ENCODE measurements around the gene HMGB1.
A peak's percentile ranks its signal among the peaks of the same experiment; 100 is the strongest.

Gene HMGB1

DNA sequence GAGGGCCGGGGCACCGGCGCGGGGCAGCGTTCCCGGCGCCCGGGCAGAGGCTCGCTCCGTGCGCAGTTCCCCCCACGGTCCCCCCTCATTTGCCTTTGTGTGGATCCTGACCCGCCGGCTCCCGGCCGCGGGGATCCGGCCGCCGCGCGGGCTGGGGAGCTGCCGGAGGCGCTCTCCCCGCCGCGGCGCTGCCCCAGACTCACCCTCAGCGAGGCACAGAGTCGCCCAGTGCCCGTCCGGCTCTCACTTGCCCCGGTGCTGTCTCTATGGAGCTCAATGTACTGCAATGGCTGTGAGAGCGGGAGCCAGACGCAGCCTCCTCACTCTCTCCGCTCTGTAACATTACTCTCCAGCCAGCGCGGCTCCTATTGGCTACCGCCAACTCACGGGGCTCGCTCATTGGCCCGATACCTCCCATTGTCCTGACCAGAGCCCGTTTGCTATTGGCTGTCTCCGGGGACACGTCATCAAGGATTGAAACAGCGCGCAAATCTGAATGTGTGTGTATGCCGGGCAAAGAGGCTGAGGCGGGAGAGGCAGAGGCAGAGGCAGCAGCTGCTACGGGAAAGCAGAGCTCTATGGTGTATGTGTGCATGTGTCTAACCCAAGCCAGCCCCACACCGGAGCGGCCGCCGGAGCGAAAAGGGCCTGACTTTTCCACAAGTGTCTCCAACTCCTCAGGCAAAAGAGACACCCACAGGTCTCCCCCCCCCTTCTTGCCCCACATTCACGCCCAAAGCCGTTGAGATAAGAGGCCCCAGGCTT is at the start of gene HMGB1:
Gene HMGB1 (minus strand): TSS at position 344 of the 765 bp plus-strand sequence. CDS start 2,256 bp downstream, outside the sequence.
- peak; percentile 95 for DNase-seq (ENCODE audit: low read depth, low spot score)

DNA sequence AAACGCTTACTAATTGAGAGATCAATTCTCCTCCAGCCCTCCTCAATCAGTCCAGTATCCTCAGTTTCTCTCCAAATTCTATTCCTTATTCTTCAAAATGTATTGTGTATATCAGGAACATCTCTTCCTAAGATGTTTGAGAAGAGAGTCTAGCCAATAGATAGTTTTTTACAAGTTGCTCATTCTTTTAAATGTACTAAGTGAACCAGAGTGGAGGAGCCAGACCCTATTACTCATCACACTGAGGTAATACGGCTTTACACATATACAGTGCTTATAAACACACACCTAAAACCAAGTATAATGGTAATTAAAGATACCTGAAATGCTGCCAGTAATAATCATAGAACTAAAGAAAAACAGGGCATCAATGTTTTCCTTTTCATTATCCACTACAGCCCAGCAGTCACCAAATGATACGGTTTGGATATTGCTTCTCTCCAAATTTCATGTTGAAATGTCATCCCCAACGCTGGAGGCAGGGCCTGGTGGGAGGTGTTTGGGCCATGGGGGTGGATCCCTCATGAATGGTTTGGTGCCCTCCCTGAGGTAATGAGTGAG is 45.2 kb upstream of the HMGB1 start:
- no peak for DNase-seq (ENCODE audit: low read depth, low spot score)

DNA sequence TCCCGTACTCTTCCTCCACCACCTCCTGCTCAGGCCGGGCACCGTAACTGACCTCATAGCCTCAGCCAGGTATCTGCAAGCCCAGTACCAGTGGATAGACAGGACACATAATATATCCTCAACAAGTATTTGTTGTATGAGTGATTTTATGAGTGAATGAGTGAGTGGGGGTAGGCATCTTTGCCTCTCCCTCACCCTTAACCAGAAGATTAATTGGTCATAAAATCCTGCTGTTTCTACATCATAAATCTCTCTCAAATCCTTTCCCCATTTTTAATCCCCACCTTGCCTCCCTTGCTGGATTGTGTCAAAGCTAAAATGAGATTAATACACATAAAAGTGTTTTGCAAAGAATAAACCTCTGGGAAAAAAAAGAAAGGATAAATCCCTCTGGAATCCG is 44.4 kb upstream of the HMGB1 start:
- DNase-seq (ENCODE audit: low read depth, low spot score), result no peak

DNA sequence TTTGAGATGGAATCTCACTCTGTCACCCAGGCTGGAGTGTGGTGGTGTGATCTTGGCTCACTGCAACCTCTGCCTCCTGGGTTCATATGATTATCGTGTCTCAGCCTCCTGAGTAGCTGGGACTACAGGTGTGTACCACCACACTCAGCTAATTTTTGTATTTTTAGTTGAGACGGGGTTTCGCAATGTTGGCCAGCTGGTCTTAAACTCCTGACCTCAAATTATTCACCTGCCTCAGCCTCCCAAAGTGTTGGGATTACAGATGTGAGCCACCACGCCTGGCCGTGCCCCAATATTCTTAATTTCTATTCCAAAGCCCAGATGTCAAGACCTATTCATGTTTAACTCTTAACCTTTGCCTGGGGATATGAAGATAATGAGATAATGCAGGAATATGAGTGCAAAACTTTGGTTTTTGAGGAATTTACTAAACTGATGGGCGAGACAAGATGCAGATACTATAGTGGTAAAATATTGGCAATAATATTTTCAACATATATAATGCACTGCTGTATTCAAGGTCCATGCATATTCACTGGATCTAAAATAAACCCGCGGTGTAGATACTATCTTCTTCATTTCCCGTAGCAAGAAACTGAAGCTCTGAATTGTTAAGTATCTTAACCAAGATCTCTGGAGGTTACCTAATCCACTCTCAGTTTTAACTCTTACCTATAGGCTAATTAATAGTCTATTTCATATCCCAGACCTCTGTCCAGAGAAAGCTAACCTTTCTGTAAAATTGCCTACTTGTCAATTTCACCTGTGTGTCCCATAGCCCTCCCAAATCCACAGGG is 43.7 kb upstream of the HMGB1 start:
- DNase-seq (ENCODE audit: low read depth, low spot score), result no peak

DNA sequence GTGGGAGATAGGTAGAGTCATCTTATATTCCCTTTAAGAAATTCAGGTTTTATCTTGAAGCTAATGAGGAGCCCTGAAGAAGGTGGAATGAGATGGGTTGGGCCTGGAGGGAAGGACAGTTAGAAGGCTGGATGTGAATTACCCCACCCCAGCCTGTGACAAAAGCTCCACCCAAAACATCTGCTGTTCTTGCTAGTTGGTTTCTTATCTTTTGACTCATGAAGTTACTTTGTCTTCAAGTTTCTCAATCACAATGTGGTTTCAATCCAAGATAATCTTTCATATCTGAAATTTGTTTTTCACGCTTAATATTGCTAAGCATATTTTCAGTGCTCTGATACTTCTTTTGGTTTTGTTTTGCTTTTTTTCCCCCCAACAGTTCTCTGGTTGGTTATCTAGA is 38.3 kb upstream of the HMGB1 start:
- DNase-seq (ENCODE audit: low read depth, low spot score), result no peak

DNA sequence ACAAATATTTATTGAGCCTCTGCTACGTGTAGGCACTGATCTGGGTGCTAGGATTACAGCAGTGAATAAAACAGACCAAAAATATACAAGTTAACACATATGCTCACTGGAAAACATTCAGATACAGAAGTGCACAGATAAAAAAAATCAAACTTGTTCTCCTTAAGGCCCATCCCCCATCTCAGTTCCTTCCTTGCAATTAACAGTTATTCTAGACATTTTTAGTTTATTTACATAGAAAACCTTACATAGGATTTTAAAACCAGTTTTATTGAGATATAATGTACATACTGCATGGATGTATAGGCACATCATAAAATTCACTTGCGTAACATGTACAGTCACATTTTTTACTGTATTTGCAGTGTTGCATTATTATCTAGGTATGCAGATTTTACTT is 36.5 kb upstream of the HMGB1 start:
- DNase-seq (ENCODE audit: low read depth, low spot score), result no peak

DNA sequence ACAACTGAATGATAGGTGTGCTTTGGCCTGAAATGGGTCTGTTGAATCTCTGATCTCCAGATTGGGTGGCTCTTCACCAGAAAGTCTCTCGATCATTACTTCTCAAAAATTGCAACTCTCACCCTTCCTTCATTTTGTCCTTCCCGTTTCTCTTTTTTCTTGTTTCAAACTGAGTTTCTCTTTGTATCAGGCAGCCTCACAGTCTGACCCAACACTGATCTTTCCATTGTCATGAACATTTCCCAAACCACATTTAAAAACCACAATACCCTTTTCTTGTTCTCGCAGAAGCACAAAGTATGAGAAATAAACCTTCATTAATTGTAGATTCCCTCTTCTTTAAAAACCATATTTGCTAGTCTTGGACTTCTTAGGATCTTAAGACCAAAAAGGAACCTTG is 33.6 kb upstream of the HMGB1 start:
- DNase-seq (ENCODE audit: low read depth, low spot score), result no peak

DNA sequence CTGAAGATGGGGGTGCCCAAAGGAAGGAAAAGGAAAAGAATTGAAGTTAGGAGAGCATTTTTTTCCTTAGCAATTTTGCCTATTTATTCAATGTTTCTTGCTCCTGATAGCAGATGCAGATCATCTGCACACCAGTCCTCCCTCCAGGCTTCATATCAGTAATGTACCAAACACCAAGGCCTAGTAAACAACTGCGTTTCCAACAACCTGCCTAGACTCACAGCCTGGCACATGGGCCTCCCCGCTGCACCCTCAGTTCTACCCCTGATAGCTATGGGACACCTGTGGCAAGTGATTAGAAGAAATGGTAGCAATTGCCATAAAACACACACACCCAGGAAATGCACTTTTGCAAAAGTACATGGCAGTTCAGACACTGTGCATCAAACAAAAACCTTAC is 30.4 kb upstream of the HMGB1 start:
- no peak for DNase-seq (ENCODE audit: low read depth, low spot score)

DNA sequence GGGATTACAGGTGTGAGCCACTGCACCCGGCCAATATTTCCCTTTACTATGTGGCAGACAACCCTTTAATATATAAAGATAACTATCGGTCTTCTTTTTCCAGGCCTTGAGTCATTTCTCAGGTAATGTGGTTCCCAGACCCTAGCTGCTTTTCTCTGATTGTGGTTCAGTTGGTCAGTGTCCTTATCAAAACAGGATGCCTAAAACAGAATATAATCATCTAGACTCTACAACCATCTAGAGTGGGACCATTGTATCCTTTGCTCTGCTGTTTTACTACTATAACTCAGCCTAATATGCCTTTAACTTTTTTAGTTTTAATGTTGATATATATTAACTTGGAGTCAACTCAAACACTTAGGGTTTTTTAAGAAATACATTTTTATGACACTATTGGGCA is 30.0 kb upstream of the HMGB1 start:
- DNase-seq (ENCODE audit: low read depth, low spot score), result no peak

DNA sequence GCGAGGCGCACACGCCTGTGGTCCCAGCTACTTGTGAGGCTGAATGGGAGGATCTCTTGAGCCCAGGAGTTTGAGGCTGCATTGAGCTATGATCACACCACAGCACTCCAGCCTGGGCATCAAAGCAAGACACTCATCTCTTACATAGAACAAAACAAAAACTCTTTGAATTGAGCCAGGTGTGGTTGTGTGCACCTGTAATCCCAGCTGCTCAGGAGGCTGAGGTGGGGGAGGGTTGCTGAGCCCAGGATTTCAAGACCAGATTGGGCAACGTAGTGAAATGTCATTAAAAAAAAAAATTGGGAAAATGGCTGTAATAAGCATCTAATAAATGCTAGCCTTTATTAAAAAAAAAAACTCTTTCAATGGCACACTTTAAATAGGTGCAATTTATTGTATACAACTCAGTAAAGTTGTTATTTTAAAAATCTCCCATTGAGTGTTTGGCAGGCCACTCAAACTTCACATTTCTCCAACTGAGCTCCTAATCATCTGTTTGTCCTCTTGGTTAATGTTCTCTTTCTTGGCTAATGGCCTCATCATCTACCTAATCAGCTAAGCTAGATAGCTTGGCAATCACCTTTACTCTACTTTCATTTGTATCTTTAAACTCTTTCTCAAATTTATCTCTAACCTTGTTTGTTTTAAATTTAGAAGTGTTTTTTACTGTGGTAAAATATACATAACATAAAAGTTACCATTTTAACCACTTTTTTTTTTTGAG is 28.1 kb upstream of the HMGB1 start:
- no peak for DNase-seq (ENCODE audit: low read depth, low spot score)

DNA sequence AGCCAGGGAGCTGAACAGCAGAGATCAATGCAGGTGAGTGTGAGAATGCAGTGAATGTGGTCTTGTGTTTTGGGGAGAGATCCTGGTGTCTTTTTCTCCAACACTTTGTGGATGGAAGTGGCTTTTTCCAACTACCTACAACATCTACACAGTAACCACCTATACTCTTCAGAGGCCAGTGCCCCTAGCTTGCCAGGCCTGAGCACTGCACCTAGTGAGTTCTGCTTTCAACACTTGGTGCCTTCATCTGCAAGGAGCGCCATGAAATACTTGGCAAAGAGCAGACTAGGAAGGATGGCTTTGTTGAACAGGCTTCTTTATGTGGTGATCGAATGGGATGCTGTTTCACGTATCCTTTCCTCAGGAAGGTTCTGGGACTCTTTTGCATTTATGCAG is 21.3 kb upstream of the HMGB1 start:
- no peak for DNase-seq (ENCODE audit: low read depth, low spot score)

DNA sequence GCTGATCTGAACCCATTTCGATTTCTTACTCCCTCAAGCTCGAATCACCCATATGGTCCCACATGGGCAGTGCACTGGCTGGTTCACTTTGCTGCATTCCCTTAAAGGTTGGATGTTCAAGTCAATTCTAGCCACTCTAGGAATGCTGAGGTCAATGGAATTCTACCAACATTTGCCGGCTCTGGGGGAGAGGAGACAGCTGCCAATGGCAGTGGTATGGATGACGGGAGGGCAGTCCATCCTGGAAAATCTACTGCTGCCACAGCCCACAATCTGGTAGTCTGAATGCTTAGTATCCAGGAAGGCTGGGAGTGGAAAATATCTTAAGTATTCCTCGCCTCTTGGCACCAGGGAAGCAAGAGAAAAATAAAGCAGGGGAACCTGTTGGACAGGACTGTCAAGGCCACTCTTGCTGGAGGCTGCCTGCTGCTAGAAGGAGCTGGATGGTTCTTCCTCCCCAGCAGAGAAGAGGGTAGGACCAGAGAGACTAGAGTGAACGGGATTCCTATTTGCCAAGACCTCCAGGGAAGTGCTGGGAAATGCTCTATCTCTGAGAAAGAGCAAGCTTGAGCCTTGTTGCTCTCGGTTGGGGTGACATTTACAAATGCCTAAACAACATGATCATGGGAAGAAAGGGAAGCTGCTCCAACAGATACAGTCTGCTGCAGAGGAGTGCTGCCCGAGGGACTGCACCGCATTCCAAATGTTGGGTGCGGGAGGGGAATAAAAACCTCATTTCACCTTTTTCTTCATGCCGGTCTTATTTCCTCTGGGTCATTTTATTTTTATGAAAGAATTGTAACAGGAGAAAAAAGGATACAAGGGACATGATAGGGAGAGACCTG is 20.7 kb upstream of the HMGB1 start:
- no peak for DNase-seq (ENCODE audit: low read depth, low spot score)

DNA sequence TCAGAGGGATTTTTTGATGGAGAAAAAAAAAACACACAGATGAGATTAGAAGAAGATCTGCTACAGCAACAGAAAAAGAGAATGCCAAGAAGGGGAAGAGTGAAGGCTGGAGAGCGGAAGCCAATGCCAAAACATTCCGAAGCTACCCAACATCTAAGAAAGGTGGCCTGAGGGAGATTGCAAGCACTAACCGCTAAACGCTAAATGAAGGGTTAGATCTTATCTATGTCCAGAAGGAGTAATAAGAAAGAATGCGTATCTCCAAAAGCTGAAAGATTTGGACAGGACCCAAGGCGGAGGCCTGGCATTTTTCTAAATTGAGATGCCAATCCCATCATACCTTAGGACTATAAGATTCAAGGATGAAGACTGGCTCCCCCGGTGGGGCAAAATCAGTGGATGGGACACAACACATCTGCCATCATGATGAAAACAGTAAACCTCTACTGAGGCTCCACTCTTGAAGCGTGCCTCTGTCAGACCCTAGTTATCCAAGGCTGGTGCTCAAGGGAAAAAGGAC is 15.6 kb upstream of the HMGB1 start:
- DNase-seq (ENCODE audit: low read depth, low spot score), result no peak

DNA sequence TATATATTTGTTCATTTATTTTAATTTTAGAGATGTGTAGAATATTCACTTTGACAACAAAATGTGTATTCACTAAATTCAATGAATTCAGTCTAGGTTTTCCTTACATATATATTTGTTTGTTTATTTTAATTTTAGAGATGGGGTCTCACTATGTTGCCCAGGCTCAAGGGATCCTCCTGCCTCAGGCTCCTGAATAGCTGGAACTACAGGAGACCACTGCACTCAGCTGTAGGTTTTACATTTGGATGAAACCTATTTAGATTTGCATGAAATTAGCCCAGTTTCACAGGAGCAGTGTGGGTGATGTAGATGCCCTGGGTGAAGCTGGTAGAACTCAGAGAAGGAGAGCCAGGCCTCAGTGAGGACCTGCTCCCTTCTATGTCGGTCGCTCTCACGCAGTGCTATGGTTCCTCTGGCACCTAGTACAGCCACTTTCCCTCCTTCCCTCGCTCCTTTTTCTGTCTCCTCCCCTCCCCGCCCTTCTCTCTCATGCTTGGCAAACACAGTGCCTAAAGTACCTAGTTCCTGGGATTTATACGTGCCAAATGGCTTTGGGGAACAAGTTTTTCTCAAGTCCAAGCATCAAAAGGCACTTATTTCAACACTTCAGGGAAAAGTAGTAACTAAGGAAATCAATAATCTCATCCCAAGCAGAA is 14.7 kb upstream of the HMGB1 start:
- DNase-seq (ENCODE audit: low read depth, low spot score), result no peak

DNA sequence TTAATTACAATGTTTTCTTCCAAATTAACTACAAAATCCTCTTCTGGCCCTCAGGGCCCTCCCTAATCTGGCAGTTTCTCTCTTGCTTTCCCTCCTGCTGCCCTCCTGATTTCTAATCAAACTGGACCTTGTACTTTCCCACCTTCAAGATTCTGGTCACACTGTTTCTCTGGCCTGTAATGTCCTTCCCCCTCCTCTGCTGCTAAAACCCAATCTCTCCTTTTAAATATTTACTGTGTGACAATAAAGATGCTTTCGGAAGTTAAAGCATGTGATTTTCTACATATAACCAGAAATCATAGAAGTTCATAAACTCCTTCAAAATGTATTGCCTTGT is 14.1 kb upstream of the HMGB1 start:
- DNase-seq (ENCODE audit: low read depth, low spot score), result no peak

DNA sequence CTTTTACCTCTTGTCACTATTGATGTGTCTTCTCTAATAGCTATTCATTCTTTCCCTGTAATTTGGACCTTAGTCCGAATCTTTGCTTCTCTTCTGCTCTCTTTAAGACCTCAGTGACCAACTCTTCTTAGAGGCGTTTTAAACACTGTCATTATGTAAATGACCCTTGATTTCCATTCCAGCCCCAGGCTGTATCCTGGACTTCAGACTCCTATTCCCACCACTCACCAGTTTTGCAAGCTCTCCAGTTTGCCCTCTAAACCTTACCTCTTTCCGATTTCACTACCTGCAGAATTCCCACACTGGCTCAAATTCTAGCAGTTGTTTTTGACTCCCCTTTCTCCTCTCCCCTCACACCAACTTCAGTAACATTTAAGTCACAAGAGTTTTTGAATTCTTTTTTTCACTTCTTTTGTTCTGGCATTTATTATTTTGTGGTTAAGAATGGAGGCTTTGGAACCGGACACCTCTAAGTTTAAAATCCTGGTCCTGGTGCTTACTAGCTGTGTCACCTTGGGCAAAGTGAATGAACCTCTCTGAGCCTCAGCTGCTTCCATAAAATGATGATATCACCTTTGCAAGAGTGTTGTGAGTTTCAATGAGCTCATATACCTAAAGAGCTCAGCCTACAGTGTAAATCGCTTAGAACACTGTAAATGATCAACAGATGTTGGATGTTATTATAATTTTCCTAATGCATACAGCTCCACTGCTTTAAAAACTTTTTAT is 13.6 kb upstream of the HMGB1 start:
- no peak for DNase-seq (ENCODE audit: low read depth, low spot score)

DNA sequence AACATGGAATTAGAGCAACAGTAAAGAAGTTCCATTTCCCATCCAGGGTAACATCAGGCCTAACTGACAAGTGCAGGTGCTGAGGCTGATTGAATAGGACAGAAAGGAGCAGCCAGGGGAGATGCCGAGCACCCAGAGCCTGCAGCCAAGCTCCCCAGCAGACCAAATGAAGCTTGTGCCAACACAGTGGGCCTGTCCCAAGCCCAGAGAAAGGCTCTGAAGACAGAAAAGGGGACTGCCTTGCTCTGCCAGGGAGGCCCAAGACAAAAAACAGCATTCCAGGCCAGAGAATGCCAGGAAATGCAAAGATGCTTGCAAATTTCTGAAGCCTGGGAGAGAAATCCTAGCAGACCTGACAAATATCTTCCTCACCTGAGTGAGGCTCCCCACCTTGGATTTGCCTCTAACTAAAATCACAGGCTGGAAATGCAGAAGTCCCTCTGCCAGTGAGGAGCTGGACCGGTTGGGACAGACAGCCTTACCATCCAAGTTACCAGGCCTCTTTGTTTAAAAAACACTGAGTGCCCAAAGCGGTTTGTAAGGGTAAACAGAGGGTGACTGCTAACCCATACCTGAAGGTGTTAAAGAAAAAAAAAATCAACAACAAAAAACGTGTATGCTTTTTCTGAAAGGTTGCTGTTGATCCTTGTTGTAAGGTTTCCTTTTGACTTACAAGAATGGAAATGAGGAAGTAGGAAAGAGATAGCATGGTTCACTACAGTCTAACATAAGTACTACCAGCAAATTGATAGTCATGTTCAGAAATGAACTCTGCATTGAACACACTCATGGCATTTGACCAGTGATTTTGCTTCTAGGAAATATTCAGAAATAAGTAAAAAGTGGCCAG is 11.8 kb upstream of the HMGB1 start:
- DNase-seq (ENCODE audit: low read depth, low spot score), result no peak

DNA sequence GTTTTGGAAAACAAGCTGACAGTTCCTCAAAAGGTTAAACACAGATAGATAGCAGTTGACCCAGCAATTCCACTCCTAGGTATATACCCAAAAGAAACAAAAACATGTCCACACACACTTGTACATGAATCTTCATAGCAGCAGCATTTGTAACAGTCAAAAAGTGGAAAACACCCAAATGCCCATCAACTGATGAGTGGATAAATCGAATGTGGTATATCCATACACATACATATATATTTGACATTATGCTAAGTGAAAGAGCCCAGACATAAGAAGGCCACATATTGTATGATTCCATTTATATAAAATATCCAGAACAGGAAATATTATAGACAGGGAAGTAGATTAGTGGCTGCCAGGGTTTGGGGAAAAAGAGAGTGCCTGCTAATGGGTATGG is 7.9 kb upstream of the HMGB1 start:
- no peak for DNase-seq (ENCODE audit: low read depth, low spot score)

DNA sequence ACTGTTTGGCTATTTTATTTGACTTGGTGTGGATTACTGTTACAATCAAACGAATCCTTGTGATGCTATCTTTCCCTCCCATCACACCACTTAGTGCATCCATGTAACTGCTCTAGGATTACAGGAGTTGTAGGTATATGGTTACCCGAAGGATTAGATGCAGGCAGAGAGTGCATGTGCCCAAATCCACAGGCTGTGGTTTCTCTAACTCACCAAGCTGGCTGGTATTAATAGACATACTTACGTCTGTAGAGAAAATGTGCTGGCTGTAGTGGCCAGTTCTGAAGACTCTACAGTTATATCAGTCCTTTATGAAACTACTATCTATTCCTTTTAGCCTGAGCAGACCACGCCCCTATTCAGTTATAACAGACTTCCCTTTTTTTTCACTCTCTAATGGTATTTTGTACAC is 1.1 kb upstream of the HMGB1 start:
- DNase-seq (ENCODE audit: low read depth, low spot score), result no peak
